Activated CD8-positive, alpha-beta memory T cell treated with anti-CD3 and anti-CD28 coated beads, Interleukin-2, amount 50 U/mL, for 1 hour (primary cell): ENCODE results near the gene TCF7L2.

Experiments used
- DNase-seq: peaks from one replicate; pipeline ENCODE4 v3.0.0-alpha.2; 2020; ENCODE audit errors: extremely low read depth

Gene TCF7L2

DNA sequence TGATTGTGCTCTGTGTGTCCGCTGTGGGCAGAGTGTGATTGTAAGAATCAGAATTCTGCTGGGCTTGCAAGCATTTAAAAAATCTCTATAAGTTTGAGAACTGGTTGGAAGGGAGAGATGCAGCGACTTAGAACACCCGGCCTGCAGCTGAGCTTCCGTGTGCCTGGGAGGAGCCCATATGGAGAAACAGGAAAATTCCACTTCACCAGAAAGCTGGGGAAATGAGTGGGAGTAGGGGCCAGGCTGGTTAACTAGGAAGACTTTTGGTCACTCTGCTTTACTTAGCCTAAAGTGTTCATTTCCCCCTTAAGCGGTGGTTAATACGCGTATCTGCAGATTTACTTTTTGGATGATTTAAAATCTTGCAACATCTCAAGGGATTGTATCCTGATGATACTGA is 72.2 kb downstream of the TCF7L2 start:
- no peak for DNase-seq

DNA sequence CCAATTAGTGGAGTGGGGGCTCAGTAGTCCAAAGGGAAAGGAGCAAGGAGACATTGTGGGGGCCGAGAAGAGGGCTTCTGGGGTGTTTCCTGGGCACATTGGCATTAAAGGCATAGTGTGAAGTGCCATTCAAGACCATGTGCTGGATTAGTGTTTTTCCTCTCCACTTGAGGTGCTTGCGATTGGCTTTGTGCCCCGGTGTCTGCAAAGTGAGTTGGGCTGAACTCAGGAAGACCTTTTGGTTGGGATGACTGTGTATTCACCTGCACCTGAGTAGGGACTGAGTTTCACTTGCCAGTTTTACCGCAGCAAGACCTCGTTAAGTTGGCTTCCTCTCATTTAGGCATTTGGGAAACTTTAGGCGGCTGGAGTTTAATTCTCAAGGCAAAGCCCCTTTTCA is 73.0 kb downstream of the TCF7L2 start:
- no peak for DNase-seq

DNA sequence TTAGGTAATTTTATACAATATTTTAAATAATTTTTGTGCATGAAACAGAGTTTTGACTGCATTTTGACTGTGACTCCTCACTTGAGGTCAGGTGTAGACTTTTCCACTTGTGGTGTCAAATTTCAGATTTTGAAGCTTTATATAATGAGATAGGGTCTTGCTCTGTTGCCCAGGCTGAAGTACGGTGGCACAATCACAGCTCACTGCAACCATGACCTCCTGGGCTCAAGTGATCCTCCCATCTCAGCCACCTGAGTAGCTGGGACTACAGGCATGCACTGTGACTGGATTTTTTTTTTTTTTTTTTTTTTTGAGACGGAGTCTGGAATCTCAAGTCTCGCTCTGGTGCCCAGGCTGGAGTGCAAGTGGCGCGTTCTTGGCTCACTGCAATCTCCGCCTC is 74.9 kb downstream of the TCF7L2 start:
- DNase-seq, result no peak

DNA sequence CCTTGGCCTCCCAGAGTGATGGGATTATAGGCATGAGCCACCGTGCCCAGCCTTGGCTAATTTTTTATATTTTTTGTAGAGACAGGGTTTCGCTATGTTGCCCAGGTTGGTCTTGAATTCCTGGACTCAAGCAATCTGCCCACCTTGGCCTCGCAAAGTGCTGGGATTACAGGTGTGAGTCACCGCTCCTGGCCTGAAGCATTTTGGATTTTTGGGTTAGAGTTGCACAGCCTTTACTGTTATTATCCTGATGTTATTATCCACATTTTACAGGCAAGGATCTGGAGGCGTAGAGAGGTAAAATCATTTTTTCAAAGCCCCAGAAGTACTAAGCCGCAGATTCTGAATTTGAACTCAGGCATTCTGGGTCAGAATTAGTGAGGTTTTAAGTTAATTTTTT is 75.4 kb downstream of the TCF7L2 start:
- no peak for DNase-seq

DNA sequence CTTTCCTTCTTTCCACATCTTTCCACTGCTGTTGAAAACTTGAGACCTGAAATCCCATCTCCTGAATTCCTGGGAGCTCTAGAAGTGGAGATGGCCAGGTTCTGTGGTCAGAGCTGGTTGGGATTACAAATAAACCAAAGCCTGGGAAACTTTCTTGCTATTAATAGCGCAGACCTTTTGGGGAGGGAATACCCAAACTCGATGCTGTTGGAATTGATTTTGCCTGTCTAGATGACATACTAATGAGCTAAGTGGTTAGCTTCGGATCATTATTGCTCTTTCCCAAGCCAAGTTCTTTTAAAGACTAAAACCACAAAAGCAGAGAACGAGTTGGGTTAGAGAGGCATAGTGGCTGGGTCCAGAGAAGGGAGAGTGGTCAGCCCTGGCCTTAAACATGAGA is 76.6 kb downstream of the TCF7L2 start:
- DNase-seq, result no peak

DNA sequence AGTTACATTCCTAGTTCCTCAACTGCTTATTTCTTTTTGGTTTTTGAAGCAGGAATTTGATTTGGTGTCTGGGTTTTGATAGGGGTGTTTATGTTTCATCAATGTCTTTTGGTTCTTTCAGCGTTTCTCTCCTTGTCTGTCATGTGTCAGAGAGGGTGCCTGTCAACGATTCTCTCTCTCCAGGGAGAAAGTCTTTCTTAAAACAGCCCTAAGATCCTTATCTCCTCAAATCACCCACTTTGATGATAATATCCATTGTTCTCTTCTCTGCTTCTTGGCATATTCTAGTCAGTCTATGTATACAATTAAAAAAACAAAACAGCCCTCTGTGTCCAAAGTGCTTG is 77.2 kb downstream of the TCF7L2 start:
- no peak for DNase-seq

DNA sequence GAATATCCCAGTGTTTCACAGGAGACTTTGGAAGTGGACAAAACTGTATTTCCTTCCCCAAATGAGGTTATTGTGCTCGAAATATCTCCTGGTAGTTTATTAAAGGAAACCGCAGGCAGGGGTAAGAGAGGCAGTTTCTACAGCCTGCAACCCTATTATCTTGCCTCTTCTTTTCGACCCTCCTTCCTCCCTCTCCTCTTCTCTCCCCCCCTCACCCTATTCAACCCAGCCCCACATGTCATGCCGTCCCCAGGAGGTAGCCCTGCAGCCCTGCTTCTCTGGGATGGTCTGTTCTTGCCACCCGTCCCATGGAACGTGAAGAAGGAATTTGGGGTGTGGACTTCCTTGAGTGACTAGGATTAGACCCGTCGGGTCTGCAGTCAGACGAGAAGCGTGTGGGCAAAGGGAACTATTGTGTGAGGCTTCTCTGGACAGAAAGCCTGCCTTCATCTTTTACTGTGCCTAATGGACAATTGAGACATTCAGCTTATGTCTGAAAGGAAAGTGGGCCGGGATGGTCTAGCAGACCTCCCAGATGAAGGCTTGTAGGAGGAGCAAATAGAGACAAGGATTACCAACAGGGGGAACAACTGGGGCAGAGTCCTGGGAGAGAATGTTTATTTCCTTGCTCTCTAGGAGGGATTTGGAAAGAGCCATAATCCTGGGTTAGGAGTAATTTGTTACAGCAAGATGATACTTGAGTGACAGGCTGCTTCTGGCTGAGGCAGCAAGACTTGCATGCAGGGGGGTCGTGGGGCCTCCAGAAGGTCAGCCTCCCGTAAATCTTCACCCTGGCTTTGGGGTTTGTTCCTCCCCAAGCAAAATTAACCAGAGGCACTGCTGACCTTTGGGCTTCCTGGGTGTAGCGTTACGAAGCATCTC is 77.8 kb downstream of the TCF7L2 start:
- DNase-seq, result no peak

DNA sequence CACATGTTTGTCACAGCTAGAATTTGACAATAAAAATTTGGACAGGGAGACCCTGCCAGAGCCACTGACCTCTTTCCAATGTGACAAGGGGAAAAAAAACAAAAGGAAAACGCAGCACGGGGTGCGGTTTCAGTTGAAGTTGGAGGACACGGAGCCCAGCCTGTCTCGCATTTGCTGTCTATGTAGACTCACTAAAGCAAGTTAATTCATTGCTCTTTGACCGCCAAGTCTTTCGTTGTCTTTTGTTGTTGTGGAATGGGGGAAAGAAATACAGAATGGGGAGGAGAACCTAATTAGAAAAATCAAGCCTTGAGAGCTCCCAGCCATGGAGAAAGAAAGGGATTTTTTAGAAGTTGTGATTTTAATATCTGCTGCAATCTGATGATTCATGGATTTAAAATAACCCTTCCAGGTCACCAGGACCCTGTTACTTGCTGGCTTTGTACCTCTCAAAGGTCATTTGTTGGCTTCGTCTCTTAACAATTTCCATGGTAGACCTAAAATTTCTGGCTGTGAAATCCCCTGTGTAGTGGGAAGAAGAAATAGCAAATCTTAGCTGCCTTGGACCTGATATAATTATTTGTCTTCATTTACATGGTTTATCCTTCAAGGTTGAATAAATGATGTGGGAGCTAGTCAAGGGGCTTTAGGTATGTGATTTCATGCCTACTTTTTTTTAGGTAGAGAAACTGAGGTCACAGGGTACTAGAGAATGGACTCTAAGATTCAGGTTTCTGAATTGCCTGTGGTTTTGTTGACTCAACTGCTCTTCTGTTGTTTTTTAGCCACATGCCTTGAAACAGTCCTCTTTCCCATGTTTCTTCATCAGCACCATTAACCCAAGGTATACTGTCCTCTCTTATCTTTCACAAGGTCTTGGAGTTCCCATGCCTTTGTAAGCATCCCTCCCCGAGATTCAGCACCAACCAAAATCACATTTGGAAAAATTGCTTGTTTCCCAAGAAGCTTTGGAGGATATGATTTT is 78.7 kb downstream of the TCF7L2 start:
- DNase-seq, result no peak

DNA sequence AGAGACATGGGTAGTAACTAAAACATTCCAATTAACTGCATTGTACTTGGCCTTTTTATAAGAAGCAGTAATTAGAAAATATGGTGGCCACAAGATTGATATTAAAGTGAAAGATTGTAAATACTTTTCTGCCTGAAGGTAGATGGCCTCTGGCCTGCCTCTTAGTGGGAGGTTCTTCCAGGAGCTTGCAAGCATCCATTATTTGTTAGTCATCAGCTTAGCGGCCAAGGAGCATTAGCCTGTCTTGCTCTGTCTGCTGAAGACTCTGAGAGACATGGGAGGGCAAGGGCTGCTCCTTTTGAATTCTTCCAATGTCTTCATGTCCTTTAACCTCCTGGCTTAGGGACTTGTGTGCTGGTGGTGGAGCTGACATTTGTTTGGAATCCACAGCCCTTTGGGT is 80.4 kb downstream of the TCF7L2 start:
- DNase-seq, result no peak

DNA sequence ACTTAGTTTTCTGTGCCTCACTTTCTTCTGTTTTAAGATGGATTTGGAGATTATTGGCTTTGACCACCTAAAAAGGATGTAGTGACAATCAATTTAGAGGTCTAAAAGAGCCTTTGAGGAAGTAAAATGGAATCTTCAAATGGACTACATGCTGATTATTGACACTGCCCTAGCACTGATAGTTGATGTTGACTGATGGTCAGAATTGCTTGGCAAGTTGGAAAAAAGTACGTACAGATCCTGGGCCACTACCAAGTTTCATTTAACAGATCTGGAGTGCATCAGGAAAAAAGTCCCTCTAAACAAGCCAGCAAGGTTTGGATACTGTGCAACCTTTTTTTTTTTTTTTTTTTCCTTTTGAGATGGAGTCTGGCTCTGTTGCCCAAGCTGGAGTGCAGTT is 81.1 kb downstream of the TCF7L2 start:
- DNase-seq, result no peak

DNA sequence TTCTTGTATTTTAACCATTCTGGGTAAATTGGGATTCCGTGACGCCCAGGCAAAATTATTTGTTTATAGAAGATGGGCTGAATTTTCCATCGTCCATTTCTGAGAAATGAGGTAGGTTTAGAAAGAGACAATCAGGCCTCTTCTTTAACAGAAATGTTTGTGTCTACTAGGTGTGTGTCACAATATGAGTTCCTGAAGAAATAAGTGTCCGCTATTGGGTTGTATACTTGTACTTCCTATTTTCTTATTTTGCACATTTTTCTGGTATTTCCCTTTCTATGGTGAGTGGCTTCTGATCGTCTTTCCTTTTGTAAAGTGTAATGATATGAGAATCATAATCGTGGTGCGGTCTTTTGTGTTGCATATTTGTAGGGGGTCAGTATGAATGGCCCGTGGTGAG is 83.9 kb downstream of the TCF7L2 start:
- no peak for DNase-seq

DNA sequence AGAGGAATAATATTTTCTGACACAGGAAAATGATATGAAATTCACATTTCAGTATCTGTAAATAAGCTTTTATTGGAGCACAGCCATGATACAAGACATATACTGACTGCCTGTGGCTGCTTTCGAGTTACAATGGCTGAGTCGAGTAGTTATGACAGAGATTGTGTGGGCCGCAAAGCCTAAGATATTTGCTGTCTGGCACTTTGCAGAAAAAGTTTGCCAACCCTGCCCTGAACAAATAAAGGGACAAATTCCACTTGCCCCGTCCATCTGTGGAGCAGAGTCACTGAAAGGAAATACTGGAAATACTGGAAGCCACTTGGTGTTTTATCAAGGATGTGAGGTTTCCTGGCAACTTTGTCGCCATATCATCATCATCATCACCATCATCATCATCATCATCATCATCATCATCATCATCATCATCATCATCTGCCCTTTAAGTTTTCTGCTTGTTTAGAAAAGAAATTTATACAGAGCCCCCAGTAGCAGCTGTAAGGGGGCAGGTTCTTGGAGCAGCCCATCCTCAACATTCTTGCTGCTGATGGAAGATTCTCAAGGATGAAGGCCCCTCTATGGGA is 85.8 kb downstream of the TCF7L2 start:
- DNase-seq, result no peak

DNA sequence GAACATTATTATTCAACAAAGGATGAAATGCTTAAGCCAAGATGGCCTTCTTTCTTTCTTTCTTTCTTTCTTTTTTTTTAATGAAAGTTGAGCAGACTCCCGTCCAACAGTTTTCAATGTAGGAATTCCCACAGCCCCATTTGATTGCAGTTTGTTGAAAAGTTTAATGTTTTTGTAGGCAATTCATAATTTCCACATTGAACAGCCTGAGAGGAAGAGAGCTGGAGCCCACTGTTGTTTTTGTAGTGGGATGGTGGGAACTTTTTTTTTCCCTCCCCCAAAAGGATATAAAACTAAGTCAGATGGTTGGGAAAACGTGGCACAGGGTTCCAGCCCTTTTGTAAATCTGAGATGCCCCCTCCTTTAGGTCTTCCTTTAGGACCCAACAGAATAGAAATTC is 86.6 kb downstream of the TCF7L2 start:
- no peak for DNase-seq

DNA sequence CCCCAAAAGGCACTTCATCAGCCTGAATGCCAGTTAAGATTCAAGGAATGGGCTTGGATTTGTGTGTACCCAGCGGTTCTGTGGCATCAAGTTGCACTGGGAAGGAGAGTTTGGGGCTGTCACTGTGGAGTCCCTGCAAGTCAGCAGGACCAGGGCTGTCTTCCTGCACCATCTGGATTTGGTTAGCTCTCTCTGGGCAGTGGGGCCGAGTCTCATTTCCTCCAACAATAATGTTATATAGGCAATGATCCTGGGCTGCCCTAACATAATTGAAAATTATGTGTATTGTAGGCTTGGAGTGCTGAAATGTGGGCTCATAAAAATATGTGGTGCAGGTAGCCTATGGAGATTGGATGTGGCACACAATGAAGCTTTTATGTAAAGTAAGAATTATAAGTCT is 87.2 kb downstream of the TCF7L2 start:
- DNase-seq, result no peak

DNA sequence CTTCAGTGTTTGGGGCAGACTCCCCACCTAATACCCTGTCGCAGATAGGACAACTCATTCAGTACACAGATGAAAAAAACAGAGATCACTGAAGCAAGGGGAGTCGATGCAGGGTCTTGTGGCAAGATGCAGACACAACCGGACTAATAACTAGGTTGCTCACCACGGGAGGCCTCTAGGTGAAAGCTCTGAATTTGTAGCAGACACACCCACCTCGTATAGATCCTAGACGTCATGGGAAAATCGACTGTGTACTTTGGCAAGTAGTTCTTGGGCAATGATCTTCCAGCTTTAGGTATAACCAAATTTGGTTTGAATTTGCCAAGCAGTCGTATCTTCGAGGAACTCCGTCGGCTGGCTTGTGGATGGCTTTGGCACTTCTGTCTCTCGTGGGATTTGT is 88.1 kb downstream of the TCF7L2 start:
- DNase-seq, result no peak

DNA sequence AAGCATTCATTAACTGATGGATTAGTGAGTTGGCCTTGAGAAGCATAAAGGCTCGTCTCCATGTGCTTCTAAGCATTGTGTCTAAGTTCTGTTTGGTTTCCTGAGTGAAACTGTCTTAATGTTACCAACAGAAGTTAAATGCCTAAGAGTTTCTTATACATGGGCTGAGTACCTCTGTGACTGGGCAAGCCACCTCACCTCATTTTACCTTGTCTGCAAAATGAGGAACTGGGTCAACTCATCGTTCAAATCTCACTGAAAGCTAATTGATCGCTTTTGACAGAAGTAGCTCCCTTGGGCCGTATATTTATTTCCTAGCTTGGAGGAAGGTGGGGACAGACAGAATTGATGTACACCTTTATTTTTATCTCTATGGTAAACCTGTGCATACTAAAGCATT is 88.9 kb downstream of the TCF7L2 start:
- DNase-seq, result no peak

DNA sequence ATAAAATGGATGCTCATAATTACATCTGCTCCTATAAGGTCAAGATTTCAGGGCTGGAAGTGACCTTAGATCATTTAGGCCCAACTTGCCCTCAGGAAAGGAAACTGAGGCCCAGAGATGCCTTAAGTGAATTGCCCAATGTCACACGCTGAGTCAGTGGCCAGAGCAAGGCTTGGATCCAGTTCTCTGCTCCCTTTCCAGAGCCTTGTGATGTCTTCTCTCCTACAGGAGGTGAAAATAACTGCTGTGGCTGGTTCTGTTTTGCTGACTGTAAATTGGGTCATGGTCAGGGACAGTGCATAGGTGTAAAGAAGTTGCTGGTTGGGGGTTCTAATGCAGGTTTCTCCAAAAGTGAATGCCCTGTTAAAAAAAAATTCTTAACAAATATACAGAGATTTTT is 91.3 kb downstream of the TCF7L2 start:
- no peak for DNase-seq

DNA sequence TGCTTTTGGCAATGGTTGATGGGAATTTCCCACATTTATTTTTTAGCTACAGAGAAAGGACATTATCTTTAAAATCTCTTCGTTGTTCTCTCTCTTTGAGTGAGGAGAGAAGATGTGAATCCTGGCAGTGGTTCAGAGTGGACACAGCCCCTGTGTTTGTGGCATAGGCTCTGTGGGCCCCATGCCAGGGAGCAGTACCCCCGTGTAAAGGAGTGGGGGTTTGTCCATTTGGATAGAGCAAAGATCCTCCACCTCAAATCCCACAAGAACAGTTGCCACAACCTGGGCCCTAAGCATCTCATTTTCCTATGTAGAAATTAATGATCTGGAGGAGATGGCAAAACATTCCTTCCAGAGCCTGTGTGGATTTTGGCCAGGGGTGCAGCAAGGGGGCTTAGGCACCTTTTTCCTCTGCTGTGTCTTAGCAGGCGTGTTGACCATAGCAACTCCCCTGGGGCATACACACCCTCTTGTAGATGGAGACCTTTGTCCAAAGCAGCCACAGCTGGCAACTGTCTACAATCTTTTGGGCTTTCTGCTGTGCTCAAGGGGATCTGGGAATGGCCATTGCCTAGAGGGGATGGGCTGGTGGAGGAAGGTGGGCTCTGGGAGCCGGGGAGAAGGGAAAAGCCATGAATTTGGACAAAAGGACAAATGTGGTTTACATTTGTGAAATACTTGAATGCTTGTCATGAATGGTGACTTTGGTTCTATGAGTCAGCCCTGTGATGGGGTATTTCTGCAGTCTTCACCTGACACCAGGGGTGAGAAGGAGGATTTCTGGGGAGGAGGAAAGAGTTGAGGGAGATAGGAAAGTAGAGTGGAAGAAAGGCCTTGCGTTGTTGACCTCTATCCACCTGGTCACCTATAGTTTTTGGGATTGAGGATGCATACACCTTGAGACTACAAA is 92.0 kb downstream of the TCF7L2 start:
- DNase-seq, result no peak

DNA sequence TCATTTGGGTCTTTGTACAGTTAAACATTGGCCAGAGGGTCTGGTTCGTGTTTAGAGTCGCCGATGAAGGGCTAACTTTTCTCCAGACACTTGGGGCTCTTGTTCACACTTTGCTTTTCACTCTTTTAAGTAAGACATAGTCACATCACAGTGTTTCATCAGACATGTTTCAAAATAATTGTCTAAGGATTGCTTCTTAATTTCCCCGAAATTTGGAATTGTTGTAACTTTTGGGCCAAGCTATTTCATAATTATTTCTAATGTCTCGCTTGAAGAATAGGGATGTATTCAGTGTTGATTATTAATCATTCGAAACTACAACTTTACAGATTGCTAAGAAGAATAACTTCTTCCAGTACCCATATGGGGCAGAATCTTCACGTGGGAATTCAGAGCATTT is 92.8 kb downstream of the TCF7L2 start:
- DNase-seq, result no peak

DNA sequence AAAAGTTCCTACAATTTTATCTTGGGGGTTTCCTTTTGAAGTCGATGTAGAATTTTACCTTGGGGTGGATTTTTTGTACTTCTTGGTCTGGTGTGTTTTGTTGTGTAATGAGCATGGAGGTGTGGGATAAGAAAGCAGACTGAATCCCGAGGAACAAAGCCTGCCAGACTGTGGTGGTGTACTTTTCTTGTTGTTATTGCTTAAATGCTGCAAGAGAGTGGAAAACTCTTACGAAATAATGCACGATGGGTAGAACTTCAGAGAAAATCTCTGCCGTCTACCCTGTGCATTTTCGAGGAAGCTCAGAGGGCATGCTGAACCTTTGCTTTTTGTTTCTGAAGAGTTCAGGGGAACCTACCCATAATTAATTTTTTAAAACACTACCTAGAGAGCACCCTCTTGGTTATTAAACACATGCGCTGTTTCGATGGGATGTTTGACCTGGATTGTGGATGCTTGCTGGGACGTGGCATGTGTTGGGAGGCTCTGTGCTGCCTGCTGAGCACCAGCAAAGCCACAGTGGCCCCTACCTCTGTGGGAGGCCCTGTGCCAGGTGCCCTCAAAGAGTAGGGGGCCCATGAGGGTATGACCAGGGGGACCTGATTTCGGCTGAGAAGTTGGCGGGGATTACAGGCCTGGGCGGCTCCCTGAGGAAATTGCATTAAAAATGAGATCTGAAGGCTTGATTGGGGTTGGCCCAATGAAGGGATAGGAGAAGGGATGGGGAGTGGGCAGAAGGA is 94.1 kb downstream of the TCF7L2 start:
- DNase-seq, result no peak
